ENCODE results near the gene GPR15.

GPR15 gene

GRCh38 chr3:98550833-98551232 is 19.1 kb downstream of the GPR15 start:
- H3K36me3 ChIP-seq (ENCODE audit: control insufficient read depth in 2 of 2, insufficient read depth in 2 of 2, low read length in 2 of 2), result no peaks in the 10 kb centered on the region
- H3K9ac ChIP-seq (ENCODE audit: low read length in 2 of 2), result no peak overlapping the region
- no peaks in the 10 kb centered on the region for H3K4me1 ChIP-seq (ENCODE audit: control insufficient read depth, insufficient read depth, low read length)
- no peaks in the 10 kb centered on the region for H3K9me3 ChIP-seq (ENCODE audit: control insufficient read depth in 2 of 2, low read length in 2 of 2)
- no peak overlapping the region for H3K27ac ChIP-seq (ENCODE audit: low read length)
- no peaks in the 10 kb centered on the region for H3K27me3 ChIP-seq (ENCODE audit: control insufficient read depth in 1 of 2, insufficient read depth in 2 of 2, low read length in 2 of 2)
- H3K4me3 ChIP-seq (ENCODE audit: low read length in 2 of 2), result no peak overlapping the region

- Histone ChIP-seq H3K9ac (ENCODE audit: low read length in 2 of 2) (no peak overlapping the region), H3K4me1 (ENCODE audit: control insufficient read depth, insufficient read depth, low read length) (no peaks in the 10 kb centered on the region), H3K9me3 (ENCODE audit: control insufficient read depth in 2 of 2, low read length in 2 of 2) (no peaks in the 10 kb centered on the region), H3K27ac (ENCODE audit: low read length) (no peak overlapping the region), H3K36me3 (ENCODE audit: control insufficient read depth in 2 of 2, insufficient read depth in 2 of 2, low read length in 2 of 2) (no peaks in the 10 kb centered on the region), H3K27me3 (ENCODE audit: control insufficient read depth in 1 of 2, insufficient read depth in 2 of 2, low read length in 2 of 2) (no peaks in the 10 kb centered on the region), H3K4me3 (ENCODE audit: low read length in 2 of 2) (no peak overlapping the region)
These were observed 19.5 kb downstream of the GPR15 start for GRCh38 chr3:98551236-98551635.

DNA sequence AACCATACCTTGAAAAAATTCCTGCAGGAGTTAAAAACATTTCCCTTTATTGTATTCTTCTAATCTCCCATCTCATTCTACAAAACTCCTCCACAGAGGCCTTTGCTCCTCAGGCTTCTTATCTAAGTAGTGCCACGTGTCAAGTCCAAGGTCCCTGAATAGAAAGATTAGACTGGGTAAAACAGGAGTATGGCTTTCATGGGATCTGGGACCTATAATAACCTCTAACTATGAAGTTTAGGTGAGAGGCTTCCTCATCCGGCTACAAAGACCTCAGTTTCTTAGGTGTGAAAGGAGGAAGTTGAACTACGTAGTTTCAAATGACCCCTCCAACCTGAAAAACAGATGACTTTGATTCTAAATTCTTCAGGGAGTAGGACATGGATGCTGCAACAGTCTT is 20.0 kb downstream of the GPR15 start:
- H3K4me1 ChIP-seq (ENCODE audit: control insufficient read depth, insufficient read depth, low read length), result no peaks in the 10 kb centered on the region
- H3K4me3 ChIP-seq (ENCODE audit: low read length in 2 of 2), result no peak overlapping the region
- H3K9ac ChIP-seq (ENCODE audit: low read length in 2 of 2), result no peak overlapping the region
- no peaks in the 10 kb centered on the region for H3K9me3 ChIP-seq (ENCODE audit: control insufficient read depth in 2 of 2, low read length in 2 of 2)
- no peak overlapping the region for H3K27ac ChIP-seq (ENCODE audit: low read length)
- no peaks in the 10 kb centered on the region for H3K36me3 ChIP-seq (ENCODE audit: control insufficient read depth in 2 of 2, insufficient read depth in 2 of 2, low read length in 2 of 2)
- no peaks in the 10 kb centered on the region for H3K27me3 ChIP-seq (ENCODE audit: control insufficient read depth in 1 of 2, insufficient read depth in 2 of 2, low read length in 2 of 2)

- Histone ChIP-seq H3K4me3 (ENCODE audit: low read length in 2 of 2) (no peak overlapping the region), H3K27me3 (ENCODE audit: control insufficient read depth in 1 of 2, insufficient read depth in 2 of 2, low read length in 2 of 2) (no peaks in the 10 kb centered on the region), H3K9me3 (ENCODE audit: control insufficient read depth in 2 of 2, low read length in 2 of 2) (no peaks in the 10 kb centered on the region), H3K36me3 (ENCODE audit: control insufficient read depth in 2 of 2, insufficient read depth in 2 of 2, low read length in 2 of 2) (no peaks in the 10 kb centered on the region), H3K27ac (ENCODE audit: low read length) (no peak overlapping the region), H3K4me1 (ENCODE audit: control insufficient read depth, insufficient read depth, low read length) (no peaks in the 10 kb centered on the region), H3K9ac (ENCODE audit: low read length in 2 of 2) (no peak overlapping the region)
These were observed 20.6 kb downstream of the GPR15 start for GRCh38 chr3:98552232-98553020.

DNA sequence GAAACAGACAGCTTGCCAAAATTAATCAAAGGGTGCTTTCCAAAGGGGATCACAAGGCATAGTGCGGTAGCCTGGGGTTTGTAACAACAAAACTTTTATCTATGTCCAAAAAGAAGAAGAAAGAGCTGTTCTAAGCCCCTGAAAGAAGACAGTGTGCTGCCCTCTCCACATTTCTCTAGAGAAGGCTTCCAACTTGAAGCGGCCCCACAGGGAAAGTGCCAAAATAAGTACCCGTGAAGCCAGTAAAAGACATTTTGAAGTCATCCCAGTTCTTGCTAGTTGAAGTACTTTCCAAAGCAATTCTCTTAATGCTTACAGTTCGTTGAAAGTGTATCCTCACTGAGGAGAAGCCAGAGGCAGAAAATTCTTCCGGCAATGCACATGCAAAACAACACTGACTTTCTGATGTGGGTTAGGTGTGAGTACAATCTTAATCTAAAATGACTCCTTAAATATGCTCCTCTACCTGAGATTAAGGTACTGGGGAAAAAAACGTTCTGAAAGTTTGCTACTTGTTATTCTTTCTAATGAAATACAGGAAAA is 21.3 kb downstream of the GPR15 start:
- Histone ChIP-seq H3K9me3 (ENCODE audit: control insufficient read depth in 2 of 2, low read length in 2 of 2) (no peaks in the 10 kb centered on the region), H3K9ac (ENCODE audit: low read length in 2 of 2) (no peak overlapping the region), H3K27ac (ENCODE audit: low read length) (no peak overlapping the region), H3K4me3 (ENCODE audit: low read length in 2 of 2) (no peak overlapping the region), H3K36me3 (ENCODE audit: control insufficient read depth in 2 of 2, insufficient read depth in 2 of 2, low read length in 2 of 2) (no peaks in the 10 kb centered on the region), H3K4me1 (ENCODE audit: control insufficient read depth, insufficient read depth, low read length) (no peaks in the 10 kb centered on the region), H3K27me3 (ENCODE audit: control insufficient read depth in 1 of 2, insufficient read depth in 2 of 2, low read length in 2 of 2) (no peaks in the 10 kb centered on the region)

- Histone ChIP-seq H3K9me3 (ENCODE audit: control insufficient read depth in 2 of 2, low read length in 2 of 2) (no peaks in the 10 kb centered on the region), H3K4me1 (ENCODE audit: control insufficient read depth, insufficient read depth, low read length) (no peaks in the 10 kb centered on the region), H3K27me3 (ENCODE audit: control insufficient read depth in 1 of 2, insufficient read depth in 2 of 2, low read length in 2 of 2) (no peaks in the 10 kb centered on the region), H3K27ac (ENCODE audit: low read length) (no peak overlapping the region), H3K9ac (ENCODE audit: low read length in 2 of 2) (no peak overlapping the region), H3K4me3 (ENCODE audit: low read length in 2 of 2) (no peak overlapping the region), H3K36me3 (ENCODE audit: control insufficient read depth in 2 of 2, insufficient read depth in 2 of 2, low read length in 2 of 2) (no peaks in the 10 kb centered on the region)
These were observed 22.0 kb downstream of the GPR15 start for GRCh38 chr3:98553753-98554152.

- no peaks in the 10 kb centered on the region for H3K27me3 ChIP-seq (ENCODE audit: control insufficient read depth in 1 of 2, insufficient read depth in 2 of 2, low read length in 2 of 2)
- no peak overlapping the region for H3K9ac ChIP-seq (ENCODE audit: low read length in 2 of 2)
- no peak overlapping the region for H3K27ac ChIP-seq (ENCODE audit: low read length)
- no peak overlapping the region for H3K4me3 ChIP-seq (ENCODE audit: low read length in 2 of 2)
- no peaks in the 10 kb centered on the region for H3K4me1 ChIP-seq (ENCODE audit: control insufficient read depth, insufficient read depth, low read length)
- H3K9me3 ChIP-seq (ENCODE audit: control insufficient read depth in 2 of 2, low read length in 2 of 2), result no peaks in the 10 kb centered on the region
- no peaks in the 10 kb centered on the region for H3K36me3 ChIP-seq (ENCODE audit: control insufficient read depth in 2 of 2, insufficient read depth in 2 of 2, low read length in 2 of 2)
These were observed 22.8 kb downstream of the GPR15 start for GRCh38 chr3:98554580-98554979.

- Histone ChIP-seq H3K27me3 (ENCODE audit: control insufficient read depth in 1 of 2, insufficient read depth in 2 of 2, low read length in 2 of 2) (no peaks in the 10 kb centered on the region), H3K4me3 (ENCODE audit: low read length in 2 of 2) (no peak overlapping the region), H3K9ac (ENCODE audit: low read length in 2 of 2) (no peak overlapping the region), H3K27ac (ENCODE audit: low read length) (no peak overlapping the region), H3K9me3 (ENCODE audit: control insufficient read depth in 2 of 2, low read length in 2 of 2) (no peaks in the 10 kb centered on the region), H3K4me1 (ENCODE audit: control insufficient read depth, insufficient read depth, low read length) (no peaks in the 10 kb centered on the region), H3K36me3 (ENCODE audit: control insufficient read depth in 2 of 2, insufficient read depth in 2 of 2, low read length in 2 of 2) (no peaks in the 10 kb centered on the region)
These were observed 23.2 kb downstream of the GPR15 start for GRCh38 chr3:98555025-98555379.

DNA sequence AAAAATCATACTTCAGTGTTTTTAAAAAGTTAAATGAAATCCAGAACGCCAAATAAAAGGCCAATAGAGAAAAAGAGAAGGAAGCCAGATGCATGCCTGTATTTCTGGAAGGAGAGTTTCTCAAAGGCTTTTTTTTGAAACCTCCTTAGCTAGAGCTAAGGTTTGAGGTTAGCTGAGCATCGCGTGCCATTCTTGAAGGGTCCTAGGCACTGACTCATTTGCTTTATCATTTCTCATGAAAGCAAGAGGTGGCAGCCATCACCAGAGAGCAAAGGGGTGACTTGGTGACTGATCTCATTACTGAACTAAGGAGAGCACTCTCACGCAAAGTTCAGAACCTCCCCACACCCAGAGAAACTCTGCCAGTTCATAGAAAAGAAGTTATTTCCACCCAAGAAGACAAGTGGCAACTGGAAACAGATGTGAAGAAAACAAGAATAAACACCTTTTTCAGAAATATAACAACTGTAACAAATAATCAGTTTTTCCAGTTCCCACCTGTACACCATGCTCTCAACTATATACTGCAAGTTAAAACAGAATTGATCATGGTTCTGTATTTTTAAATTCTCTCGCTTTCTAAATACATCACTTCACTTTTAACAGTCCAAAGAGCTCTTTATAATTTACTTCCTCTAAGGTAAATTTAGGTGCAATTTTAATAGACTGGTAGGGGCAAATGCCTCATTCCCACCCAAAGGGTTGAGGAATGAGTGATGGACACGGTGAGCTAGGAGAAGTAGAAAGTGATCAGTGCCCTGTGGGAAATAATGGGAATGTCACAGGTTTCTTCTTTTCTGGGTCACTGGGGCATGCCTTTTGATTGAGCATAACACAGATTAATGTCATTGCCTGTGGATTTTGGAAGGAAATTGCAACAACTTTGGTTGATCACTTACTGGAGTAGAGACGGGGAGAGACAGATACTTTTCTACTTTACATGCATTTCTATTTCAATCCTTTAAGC is 24.7 kb downstream of the GPR15 start:
- no peaks in the 10 kb centered on the region for H3K36me3 ChIP-seq (ENCODE audit: control insufficient read depth in 2 of 2, insufficient read depth in 2 of 2, low read length in 2 of 2)
- H3K27ac ChIP-seq (ENCODE audit: low read length), result no peak overlapping the region
- H3K4me3 ChIP-seq (ENCODE audit: low read length in 2 of 2), result no peak overlapping the region
- H3K9ac ChIP-seq (ENCODE audit: low read length in 2 of 2), result no peak overlapping the region
- H3K9me3 ChIP-seq (ENCODE audit: control insufficient read depth in 2 of 2, low read length in 2 of 2), result no peaks in the 10 kb centered on the region
- H3K4me1 ChIP-seq (ENCODE audit: control insufficient read depth, insufficient read depth, low read length), result no peaks in the 10 kb centered on the region
- no peaks in the 10 kb centered on the region for H3K27me3 ChIP-seq (ENCODE audit: control insufficient read depth in 1 of 2, insufficient read depth in 2 of 2, low read length in 2 of 2)

GRCh38 chr3:98557324-98558010 is 25.7 kb downstream of the GPR15 start:
- H3K4me1 ChIP-seq (ENCODE audit: control insufficient read depth, insufficient read depth, low read length), result no peaks in the 10 kb centered on the region
- H3K4me3 ChIP-seq (ENCODE audit: low read length in 2 of 2), result no peak overlapping the region
- no peaks in the 10 kb centered on the region for H3K27me3 ChIP-seq (ENCODE audit: control insufficient read depth in 1 of 2, insufficient read depth in 2 of 2, low read length in 2 of 2)
- H3K36me3 ChIP-seq (ENCODE audit: control insufficient read depth in 2 of 2, insufficient read depth in 2 of 2, low read length in 2 of 2), result no peaks in the 10 kb centered on the region
- no peak overlapping the region for H3K9ac ChIP-seq (ENCODE audit: low read length in 2 of 2)
- H3K27ac ChIP-seq (ENCODE audit: low read length), result no peak overlapping the region
- no peaks in the 10 kb centered on the region for H3K9me3 ChIP-seq (ENCODE audit: control insufficient read depth in 2 of 2, low read length in 2 of 2)

Measured in stomach smooth muscle (tissue), 2 donors.